Subcutaneous abdominal adipose tissue (tissue), 5 donors: ENCODE measurements around the gene ATP5F1D.
A peak's percentile ranks its signal among the peaks of the same experiment; 100 is the strongest.
"Not testable (repeated sequence)": the region's sequence is repeated elsewhere in the genome, so short reads cannot be mapped to it uniquely, and the experiment has no call there.

Experiments used
- H3K27ac ChIP-seq: one replicate; pipeline ENCODE4 v1.7.0; 2013; ENCODE audit warnings: low read depth, mild to moderate bottlenecking, inconsistent platforms, low read length, moderate library complexity
- H3K27me3 ChIP-seq, 5 donors: one replicate each; pipeline ENCODE4 v1.7.0; 2013; ENCODE audit warnings: low read length in 5 of 5, inconsistent platforms in 1 of 5; ENCODE audit not compliant: control insufficient read depth in 5 of 5, insufficient read depth in 4 of 5
- H3K36me3 ChIP-seq, 5 donors: one replicate each; pipeline ENCODE4 v1.7.0; 2013; ENCODE audit warnings: low read length in 5 of 5; ENCODE audit not compliant: control insufficient read depth in 5 of 5, insufficient read depth in 5 of 5
- H3K4me1 ChIP-seq, 5 donors: one replicate each; pipeline ENCODE4 v1.7.0; 2013; ENCODE audit warnings: low read length in 5 of 5, mild to moderate bottlenecking in 3 of 5, moderate library complexity in 1 of 5; ENCODE audit not compliant: control insufficient read depth in 5 of 5, insufficient read depth in 5 of 5
- H3K4me3 ChIP-seq, 5 donors: one replicate each; pipeline ENCODE4 v1.7.0; 2013; ENCODE audit warnings: low read length in 5 of 5, low read depth in 1 of 5
- H3K9ac ChIP-seq, 5 donors: one replicate each; pipeline ENCODE4 v1.7.0; 2013; ENCODE audit warnings: low read length in 5 of 5, mild to moderate bottlenecking in 4 of 5, moderate library complexity in 3 of 5
- H3K9me3 ChIP-seq, 5 donors: one replicate each; pipeline ENCODE4 v1.7.0; 2013; ENCODE audit warnings: low read length in 5 of 5; ENCODE audit not compliant: control insufficient read depth in 5 of 5
- donor health status: healthy.
- donor health status: healthy.
- donor health status: healthy.
- donor health status: healthy.
- donor health status: healthy.

The ATP5F1D gene

GRCh38 chr19:1246265-1247087 is 4.9 kb downstream of the ATP5F1D start:
- not testable (repeated sequence) for H3K4me3 ChIP-seq, H3K9me3 ChIP-seq, H3K36me3 ChIP-seq, H3K27me3 ChIP-seq
- Histone ChIP-seq H3K27ac (peak overlapping the region; percentile 41), H3K4me1 (peaks cover 2 to 60% (median 56%) of the 10 kb centered on the region in 5 donors), H3K9ac (peak overlapping the region in 1 of 5 donors; percentile 30)

- Histone ChIP-seq H3K36me3 (peaks cover 0 to 8% (median 6%) of the 10 kb centered on the region in 5 donors), H3K27ac (peak overlapping the region; percentile 93), H3K9ac (peak overlapping the region in 3 of 5 donors; percentile 59 to 84 (median 69)), H3K9me3 (no peaks in the 10 kb centered on the region), H3K4me1 (peaks cover 2 to 57% (median 53%) of the 10 kb centered on the region in 5 donors), H3K27me3 (no peaks in the 10 kb centered on the region), H3K4me3 (peak overlapping the region in 4 of 5 donors; percentile 42 to 80 (median 62))
Measured at GRCh38 chr19:1247748-1248138, 6.2 kb downstream of the ATP5F1D start.

DNA sequence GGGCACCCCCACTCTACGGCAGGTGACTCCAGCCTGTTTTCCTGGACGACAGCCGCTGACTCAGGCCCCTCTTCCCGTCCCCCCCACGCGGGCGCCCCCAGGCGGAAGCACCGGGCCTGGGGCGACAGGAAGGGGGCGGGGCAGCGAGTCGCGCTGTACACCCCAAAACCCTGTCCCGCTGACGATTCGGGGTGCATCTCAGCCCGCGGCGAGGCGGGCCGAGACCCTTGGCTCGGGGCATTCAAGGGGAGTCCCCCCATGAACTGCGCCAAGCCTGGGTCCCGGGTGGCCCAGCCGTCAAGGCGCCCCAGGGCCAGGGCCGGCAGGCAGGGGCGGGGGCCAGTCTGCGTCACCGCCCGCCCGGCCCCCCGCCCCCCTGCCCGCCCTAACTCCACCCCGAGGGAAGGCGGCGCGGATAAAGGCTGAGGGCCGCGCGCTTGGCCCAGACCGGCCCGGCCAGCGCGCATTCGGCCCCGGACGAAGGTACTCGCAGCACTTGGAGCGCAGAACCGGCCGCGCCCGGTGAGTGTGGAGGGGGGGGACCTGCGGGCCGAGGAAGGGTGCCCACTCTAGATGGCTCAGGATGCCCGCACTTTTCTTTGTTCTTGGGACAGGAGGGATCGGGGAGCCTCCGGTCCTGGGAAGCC is 6.7 kb downstream of the ATP5F1D start, which contains the start of gene MIDN:
Gene MIDN, plus strand, starts transcription at position 445 of the 647 bp plus-strand sequence. CDS start 1,714 bp downstream, outside the sequence.
- peak within 1 kb of the TSS in 4 of 5 donors; percentile 63 to 80 (median 70) for H3K4me3 ChIP-seq
- H3K9ac ChIP-seq = peak within 1 kb of the TSS in 4 of 5 donors; percentile 71 to 84 (median 80)
- peaks cover 0 to 8% (median 6%) of the 10 kb centered on the region in 5 donors for H3K36me3 ChIP-seq
- peak within 1 kb of the TSS; percentile 93 for H3K27ac ChIP-seq
- H3K4me1 ChIP-seq = peaks cover 2 to 55% (median 49%) of the 10 kb centered on the region in 5 donors
- H3K9me3 ChIP-seq = no peaks in the 10 kb centered on the region
- H3K27me3 ChIP-seq = no peaks in the 10 kb centered on the region

GRCh38 chr19:1248786-1249297 is 7.3 kb downstream of the ATP5F1D start:
- Histone ChIP-seq H3K9ac (peak overlapping the region in 4 of 5 donors; percentile 71 to 83 (median 76)), H3K27me3 (no peaks in the 10 kb centered on the region), H3K36me3 (peaks cover 0 to 11% (median 6%) of the 10 kb centered on the region in 5 donors), H3K4me1 (peaks cover 2 to 55% (median 49%) of the 10 kb centered on the region in 5 donors), H3K4me3 (peak overlapping the region in 4 of 5 donors; percentile 63 to 80 (median 70)), H3K9me3 (no peaks in the 10 kb centered on the region), H3K27ac (peak overlapping the region; percentile 93)

- no peaks in the 10 kb centered on the region for H3K9me3 ChIP-seq
- H3K27ac ChIP-seq = peak overlapping the region; percentile 93
- H3K9ac ChIP-seq = peak overlapping the region in 4 of 5 donors; percentile 37 to 84 (median 79)
- peak overlapping the region in 4 of 5 donors; percentile 75 to 86 (median 78) for H3K4me3 ChIP-seq
- H3K4me1 ChIP-seq = peaks cover 2 to 55% (median 49%) of the 10 kb centered on the region in 5 donors
- no peaks in the 10 kb centered on the region for H3K27me3 ChIP-seq
- H3K36me3 ChIP-seq = peaks cover 0 to 17% (median 11%) of the 10 kb centered on the region in 5 donors
Measured at GRCh38 chr19:1249298-1249989, 7.9 kb downstream of the ATP5F1D start.

DNA sequence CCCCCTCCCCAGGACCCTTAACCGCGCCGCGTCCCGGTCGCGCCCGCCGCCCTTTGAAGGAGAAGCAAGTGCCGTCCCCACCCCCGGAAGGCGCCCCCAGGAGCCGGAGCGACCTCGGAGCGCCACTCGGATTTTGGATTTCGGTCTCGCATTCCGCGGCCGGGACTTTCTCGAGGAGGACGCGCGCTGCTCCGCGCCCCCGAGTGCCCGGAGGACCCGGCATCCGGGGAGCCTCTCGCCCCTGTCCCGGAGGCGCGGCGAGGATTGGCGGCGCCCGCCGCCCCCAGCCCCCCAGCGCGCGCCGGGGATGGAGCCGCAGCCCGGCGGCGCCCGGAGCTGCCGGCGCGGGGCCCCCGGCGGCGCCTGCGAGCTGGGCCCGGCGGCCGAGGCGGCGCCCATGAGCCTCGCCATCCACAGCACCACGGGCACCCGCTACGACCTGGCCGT is 8.5 kb downstream of the ATP5F1D start:
- Histone ChIP-seq H3K4me1 (peaks cover 2 to 55% (median 49%) of the 10 kb centered on the region in 5 donors), H3K9ac (peak overlapping the region in 4 of 5 donors; percentile 37 to 84 (median 78)), H3K36me3 (peaks cover 0 to 22% (median 17%) of the 10 kb centered on the region in 5 donors), H3K4me3 (peak overlapping the region in 4 of 5 donors; percentile 75 to 86 (median 78)), H3K27ac (peak overlapping the region; percentile 72), H3K27me3 (no peaks in the 10 kb centered on the region), H3K9me3 (no peaks in the 10 kb centered on the region)

GRCh38 chr19:1250437-1251260 is 9.1 kb downstream of the ATP5F1D start:
- Histone ChIP-seq H3K4me3 (peak overlapping the region; percentile 35 to 86 (median 77)), H3K27me3 (no peaks in the 10 kb centered on the region), H3K9ac (peak overlapping the region; percentile 38 to 89 (median 76)), H3K36me3 (peaks cover 0 to 29% (median 23%) of the 10 kb centered on the region in 5 donors), H3K4me1 (peaks cover 2 to 55% (median 49%) of the 10 kb centered on the region in 5 donors), H3K9me3 (no peaks in the 10 kb centered on the region), H3K27ac (peak overlapping the region; percentile 97)

GRCh38 chr19:1251330-1252220 is 10.0 kb downstream of the ATP5F1D start:
- Histone ChIP-seq H3K27ac (peak overlapping the region; percentile 97), H3K36me3 (peaks cover 0 to 36% (median 31%) of the 10 kb centered on the region in 5 donors), H3K4me3 (peak overlapping the region; percentile 38 to 86 (median 77)), H3K9me3 (no peaks in the 10 kb centered on the region), H3K9ac (peak overlapping the region; percentile 48 to 89 (median 76)), H3K4me1 (peaks cover 2 to 53% (median 49%) of the 10 kb centered on the region in 5 donors), H3K27me3 (no peaks in the 10 kb centered on the region)
